Measurements from ENCODE around the gene ART5. TPM values are rescaled to one million over a fixed set of nuclear protein-coding genes. Genes with fewer than 3 reads are reported as not detected.
"Not testable (repeated sequence)": the region's sequence is repeated elsewhere in the genome, so short reads cannot be mapped to it uniquely, and the experiment has no call there.

ART5 gene
- total RNA-seq, 1 donor from 2014 or later: not detected

DNA sequence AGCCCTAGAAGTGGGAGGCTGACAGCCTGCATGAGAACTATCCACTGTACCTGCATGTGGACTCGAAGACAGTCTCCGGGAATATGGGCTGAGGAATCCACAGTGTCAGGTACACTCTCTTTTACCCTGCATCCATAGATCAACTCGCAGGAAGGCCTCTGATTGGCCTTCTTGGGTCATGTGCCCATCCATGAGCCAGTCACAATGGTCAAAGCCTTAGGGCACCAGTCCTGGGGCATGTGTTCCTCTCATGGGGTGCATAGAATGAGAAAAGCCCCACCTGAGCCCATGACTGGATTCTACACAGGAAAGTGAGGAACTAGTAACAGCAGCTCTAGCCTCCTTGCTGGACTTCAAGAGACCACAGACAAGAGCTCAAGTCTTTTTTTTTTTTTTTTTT lies 13.8 kb upstream of the ART5 start:
- H3K27ac ChIP-seq: no peak overlapping the region
- H3K4me1 ChIP-seq: no peaks in the 10 kb centered on the region
- no peaks in the 10 kb centered on the region for H3K9me3 ChIP-seq
- no peaks in the 10 kb centered on the region for H3K36me3 ChIP-seq
- no peak overlapping the region for H3K4me3 ChIP-seq
- intact Hi-C loops (cut with DNase I): no loop called here
- no peaks in the 10 kb centered on the region for H3K27me3 ChIP-seq
- no peak for DNase-seq (ENCODE audit: low spot score in 2 of 2)
- TF ChIP-seq, protein P1, sequence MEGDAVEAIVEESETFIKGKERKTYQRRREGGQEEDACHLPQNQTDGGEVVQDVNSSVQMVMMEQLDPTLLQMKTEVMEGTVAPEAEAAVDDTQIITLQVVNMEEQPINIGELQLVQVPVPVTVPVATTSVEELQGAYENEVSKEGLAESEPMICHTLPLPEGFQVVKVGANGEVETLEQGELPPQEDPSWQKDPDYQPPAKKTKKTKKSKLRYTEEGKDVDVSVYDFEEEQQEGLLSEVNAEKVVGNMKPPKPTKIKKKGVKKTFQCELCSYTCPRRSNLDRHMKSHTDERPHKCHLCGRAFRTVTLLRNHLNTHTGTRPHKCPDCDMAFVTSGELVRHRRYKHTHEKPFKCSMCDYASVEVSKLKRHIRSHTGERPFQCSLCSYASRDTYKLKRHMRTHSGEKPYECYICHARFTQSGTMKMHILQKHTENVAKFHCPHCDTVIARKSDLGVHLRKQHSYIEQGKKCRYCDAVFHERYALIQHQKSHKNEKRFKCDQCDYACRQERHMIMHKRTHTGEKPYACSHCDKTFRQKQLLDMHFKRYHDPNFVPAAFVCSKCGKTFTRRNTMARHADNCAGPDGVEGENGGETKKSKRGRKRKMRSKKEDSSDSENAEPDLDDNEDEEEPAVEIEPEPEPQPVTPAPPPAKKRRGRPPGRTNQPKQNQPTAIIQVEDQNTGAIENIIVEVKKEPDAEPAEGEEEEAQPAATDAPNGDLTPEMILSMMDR (IDR thresholded peaks at IDR 0.05): no peak

DNA sequence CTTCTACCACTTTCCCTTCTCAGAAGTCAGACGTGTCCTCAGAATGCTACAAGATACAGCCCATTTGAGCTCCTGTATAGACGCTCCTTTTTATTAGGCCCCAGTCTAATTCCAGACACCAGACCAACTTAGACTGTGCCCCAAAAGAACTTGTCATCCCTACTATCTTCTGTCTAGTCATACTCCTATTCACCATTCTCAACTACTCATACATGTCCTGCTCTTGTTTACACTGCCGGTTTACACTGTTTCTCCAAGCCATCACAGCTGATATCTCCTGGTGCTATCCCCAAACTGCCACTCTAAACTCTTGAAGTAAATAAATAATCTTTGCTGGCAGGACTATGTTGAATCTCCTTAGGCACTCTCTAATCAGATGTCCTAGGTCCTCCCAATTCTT lies 10.7 kb upstream of the ART5 start:
- DNase-seq (ENCODE audit: low spot score in 2 of 2); H3K4me1 ChIP-seq; H3K27ac ChIP-seq; H3K4me3 ChIP-seq; H3K9me3 ChIP-seq; H3K27me3 ChIP-seq; intact Hi-C loops (cut with DNase I); H3K36me3 ChIP-seq: not testable (repeated sequence)

DNA sequence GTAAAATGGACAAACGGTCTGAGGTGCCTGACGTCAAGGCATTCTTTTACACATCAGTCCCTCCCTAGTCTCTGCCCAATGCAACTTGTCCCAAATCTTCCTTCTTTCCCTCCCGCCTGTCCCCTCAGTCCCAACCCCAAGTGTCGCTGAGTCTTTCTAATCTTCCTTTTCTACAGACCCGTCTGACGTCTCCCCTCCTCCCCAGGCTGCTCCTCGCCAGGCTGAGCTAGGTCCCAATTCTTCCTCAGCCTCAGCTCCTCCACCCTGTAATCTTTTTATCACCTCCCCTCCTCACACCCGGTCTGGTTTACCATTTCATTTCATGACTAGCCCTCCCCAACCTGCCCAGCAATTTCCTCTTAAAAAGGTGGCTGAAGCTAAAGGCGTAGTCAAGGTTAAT lies 7.6 kb upstream of the ART5 start:
- H3K27me3 ChIP-seq; H3K9me3 ChIP-seq; intact Hi-C loops (cut with DNase I); H3K27ac ChIP-seq; DNase-seq (ENCODE audit: low spot score in 2 of 2); H3K4me1 ChIP-seq; H3K36me3 ChIP-seq; H3K4me3 ChIP-seq: not testable (repeated sequence)

DNA sequence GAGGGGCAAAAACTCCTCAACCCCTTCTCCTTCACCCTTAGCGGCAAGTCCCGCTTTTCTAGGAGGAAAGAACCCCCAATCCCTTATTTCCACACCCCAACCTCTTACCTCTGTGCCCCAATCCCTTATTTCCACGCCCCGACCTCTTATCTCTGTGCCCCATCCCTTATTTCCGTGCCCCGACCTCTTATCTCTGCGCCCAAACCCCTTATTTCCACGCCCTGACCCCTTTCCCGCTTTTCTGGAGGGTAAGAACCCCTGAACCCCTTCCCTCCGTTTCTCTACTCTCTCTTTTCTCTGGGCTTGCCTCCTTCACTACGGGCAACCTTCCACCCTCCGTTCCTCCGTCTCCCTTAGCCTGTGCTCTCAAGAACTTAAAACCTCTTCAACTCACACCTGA lies 7.1 kb upstream of the ART5 start:
- H3K4me3 ChIP-seq; intact Hi-C loops (cut with DNase I); H3K9me3 ChIP-seq; DNase-seq (ENCODE audit: low spot score in 2 of 2); H3K27me3 ChIP-seq; H3K27ac ChIP-seq; H3K36me3 ChIP-seq; H3K4me1 ChIP-seq: not testable (repeated sequence)

DNA sequence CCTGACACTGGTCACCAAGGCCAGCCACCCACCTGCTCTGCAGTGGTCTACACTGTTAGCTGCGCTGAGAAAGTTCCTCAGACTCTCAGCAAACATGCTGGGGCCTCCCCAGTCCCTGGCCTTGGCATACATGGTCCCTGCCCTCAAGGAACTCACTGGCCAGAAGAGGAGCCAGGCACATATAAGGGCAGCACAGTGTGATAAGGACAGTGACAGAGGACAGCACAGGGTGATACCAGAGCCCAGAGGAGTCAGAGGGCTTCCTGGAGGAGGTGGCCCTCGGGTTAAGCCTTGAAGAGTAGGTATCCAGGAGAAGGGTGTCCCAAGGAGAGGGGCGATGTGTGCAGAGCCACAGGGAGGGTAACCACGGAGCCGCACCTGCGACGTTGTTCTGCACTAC lies 3.8 kb upstream of the ART5 start:
- intact Hi-C loops (cut with DNase I): no loop called here
- no peak overlapping the region for H3K27ac ChIP-seq
- H3K4me1 ChIP-seq: peaks cover 0 to 5% of the 10 kb centered on the region in 2 donors
- H3K36me3 ChIP-seq: no peaks in the 10 kb centered on the region
- H3K4me3 ChIP-seq: no peak overlapping the region
- TF ChIP-seq, protein P1 (IDR thresholded peaks at IDR 0.05): no peak
- H3K27me3 ChIP-seq: no peaks in the 10 kb centered on the region
- no peaks in the 10 kb centered on the region for H3K9me3 ChIP-seq
- DNase-seq (ENCODE audit: low spot score in 2 of 2): no peak

DNA sequence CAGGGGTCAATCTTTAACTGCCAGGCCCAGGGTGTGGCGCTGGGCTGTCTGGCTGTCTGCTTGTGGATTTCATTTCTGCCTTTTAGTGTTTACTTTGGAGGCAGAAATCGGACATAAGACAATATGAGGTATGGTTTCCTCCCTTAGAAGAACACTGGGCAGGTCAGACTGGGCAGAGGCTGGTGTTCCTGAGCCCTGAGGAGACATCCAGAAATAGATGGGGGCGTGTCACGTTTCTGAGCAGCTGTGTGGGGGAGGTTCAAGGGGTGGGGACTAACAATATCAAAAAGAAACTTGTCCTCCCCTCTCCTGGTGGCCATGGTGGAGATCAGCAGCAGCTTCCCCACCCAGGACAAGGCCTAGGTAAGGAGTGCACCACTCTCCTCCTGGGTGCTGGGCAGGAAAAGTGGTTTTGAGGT lies 3.0 kb upstream of the ART5 start, which contains the start of gene ART1:
ART1 (plus strand) TSS at position 312 of the 419 bp plus-strand sequence. CDS start 14,086 bp downstream, outside the sequence.
- DNase-seq (ENCODE audit: low spot score in 2 of 2): no peak
- TF ChIP-seq, protein P1 (IDR thresholded peaks at IDR 0.05): no peak
- H3K27me3 ChIP-seq: no peaks in the 10 kb centered on the region
- intact Hi-C loops (cut with DNase I): no loop called here
- H3K27ac ChIP-seq: no peak within 1 kb of the TSS
- peaks cover 0 to 5% of the 10 kb centered on the region in 2 donors for H3K4me1 ChIP-seq
- no peaks in the 10 kb centered on the region for H3K36me3 ChIP-seq
- H3K4me3 ChIP-seq: no peak within 1 kb of the TSS
- H3K9me3 ChIP-seq: no peaks in the 10 kb centered on the region

DNA sequence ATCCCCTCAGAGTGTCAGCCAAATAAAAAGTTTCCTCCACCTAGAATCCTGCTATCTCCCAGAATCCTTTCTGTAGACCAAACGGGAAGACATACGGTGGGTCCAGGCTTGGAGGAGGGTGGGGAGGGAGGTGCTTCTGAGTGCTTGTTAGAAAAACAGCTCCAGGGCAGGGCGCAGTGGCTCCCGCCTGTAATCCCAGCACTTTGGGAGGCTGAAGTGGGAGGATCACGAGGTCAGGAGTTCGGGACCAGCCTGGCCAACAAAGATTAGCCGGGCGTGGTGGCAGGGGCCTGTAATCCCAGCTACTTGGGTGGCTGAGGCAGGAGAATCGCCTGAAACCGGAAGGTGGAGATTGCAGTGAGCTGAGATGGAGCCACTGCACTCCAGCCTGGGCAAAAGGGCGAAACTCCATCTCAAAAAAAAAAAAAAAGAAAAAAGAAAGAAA lies 1.3 kb upstream of the ART5 start:
- H3K9me3 ChIP-seq; H3K27ac ChIP-seq; H3K36me3 ChIP-seq; DNase-seq (ENCODE audit: low spot score in 2 of 2); intact Hi-C loops (cut with DNase I); H3K4me1 ChIP-seq; H3K27me3 ChIP-seq: not testable (repeated sequence)
- peak overlapping the region in 1 of 2 donors; percentile 64 for H3K4me3 ChIP-seq
